ENCODE measurements around the gene CREB1.
"Not testable (repeated sequence)": the region's sequence is repeated elsewhere in the genome, so short reads cannot be mapped to it uniquely, and the experiment has no call there.

The CREB1 gene

DNA sequence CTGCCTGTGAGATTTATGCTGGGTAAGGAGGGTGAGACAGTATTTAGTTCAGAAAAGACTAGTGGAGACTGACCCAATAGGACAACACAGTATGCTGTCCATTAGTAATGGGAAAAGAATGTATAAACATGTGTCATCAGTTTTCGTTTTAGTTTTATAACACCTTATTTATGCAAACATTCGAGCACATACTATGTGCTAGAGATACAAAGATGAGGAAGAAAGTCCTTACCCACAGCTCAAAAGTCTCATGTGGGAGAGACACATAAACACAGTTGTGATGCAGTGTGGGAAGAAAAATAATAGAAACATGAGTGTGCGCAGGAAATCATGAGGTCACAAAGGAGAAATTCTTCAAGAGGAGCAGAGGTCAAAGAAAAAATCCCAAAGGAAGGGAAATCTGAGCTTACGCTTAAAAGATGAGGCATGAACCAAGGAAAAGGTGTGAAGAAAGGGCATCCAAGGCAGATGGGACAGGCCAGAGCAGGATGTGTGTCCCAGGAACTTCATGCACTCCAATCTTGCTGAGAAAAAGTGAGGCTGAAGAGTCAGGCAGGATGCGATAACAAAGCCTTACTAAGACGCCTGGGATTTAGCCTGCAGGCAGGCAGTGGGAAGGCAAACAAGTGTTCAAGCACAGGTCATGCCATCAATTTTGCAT is 87.4 kb downstream of the CREB1 start:
- DNase-seq (ENCODE audit: low spot score), result no peak

DNA sequence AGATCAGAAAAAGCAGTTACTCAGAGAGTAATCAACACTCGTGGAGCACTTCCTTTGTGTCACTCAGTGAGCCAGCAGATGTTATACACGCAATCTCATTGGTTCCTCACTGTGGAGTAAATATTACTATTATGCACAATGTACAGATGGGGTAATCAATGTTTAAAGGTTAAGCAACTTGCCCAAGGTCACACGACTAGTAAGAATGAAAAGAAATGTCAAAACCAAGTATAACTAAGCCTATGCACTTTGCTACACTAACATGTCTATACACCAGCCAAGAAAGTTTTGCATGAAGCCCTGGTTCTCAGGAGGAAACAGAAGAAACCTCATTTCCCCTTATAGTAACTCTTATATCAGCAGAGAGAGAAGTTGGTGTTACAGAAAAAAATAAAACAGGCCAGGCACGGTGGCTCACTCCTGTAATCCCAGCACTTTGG is 90.0 kb downstream of the CREB1 start:
- DNase-seq (ENCODE audit: low spot score), result peak; percentile 14

DNA sequence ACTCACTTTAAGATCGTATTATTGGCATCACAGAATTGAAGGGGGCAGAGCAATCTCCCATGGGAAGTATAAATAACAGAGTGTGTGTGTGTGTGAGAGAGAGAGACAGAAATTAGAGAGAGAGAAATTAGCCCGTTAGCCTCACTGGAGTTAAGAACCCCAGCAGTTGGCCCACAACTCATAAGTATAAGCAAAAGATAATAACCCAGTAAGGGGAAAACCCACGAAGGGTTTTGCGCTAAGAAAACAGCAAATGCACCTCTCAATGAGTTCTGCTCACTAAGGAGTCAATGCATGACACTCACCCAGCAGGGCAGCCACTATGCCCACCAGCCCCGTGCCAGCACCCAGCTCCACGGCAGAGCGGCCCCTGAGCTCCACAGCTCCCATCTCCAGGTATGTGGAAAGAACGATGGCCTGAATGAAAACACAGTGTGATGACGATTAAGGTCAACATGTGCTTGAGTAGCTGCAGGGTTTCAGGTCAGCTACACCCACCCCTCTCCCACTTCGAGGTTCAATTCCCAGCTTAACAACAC is 91.8 kb downstream of the CREB1 start:
- no peak for DNase-seq (ENCODE audit: low spot score)

DNA sequence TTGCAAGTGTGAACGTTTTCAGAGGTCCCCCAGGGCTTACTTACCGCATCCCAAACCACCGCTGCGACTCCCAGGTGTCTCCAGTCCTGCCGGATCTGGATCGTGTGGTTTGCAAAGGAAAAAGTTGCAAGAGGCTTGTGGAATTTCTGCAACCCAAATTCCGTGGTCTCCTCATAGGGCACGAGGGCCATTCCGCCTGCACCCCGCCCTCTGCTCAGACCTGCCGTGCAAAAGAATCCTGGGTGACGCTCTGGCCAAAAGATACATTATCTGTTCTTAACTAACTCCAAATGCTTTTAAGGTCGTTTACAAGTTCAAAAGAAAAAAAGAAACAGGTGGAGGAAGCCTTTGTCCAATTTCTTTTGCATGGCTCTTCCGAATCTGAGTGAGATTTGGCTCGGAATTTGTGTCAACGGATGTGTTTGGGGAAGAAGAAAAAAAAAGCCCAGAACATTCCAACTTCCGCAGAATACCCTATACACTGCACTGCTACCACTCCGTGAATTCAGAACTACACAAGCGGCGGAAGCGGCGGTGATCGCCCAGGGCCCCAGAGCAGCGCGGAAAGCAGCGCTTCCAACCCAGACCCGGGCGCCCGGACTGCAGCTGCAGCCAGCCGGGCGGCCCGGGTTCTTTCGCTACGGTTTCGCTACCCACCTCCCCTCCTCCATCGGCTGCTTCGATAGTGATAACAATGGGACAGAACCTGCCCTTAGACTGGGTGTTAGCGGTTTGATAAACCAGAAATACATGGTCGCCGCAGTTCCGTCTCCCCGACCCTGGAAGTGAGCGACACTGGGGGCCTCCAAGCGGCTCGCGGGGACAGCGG is 94.6 kb downstream of the CREB1 start:
- peak; percentile 42 for DNase-seq (ENCODE audit: low spot score)

DNA sequence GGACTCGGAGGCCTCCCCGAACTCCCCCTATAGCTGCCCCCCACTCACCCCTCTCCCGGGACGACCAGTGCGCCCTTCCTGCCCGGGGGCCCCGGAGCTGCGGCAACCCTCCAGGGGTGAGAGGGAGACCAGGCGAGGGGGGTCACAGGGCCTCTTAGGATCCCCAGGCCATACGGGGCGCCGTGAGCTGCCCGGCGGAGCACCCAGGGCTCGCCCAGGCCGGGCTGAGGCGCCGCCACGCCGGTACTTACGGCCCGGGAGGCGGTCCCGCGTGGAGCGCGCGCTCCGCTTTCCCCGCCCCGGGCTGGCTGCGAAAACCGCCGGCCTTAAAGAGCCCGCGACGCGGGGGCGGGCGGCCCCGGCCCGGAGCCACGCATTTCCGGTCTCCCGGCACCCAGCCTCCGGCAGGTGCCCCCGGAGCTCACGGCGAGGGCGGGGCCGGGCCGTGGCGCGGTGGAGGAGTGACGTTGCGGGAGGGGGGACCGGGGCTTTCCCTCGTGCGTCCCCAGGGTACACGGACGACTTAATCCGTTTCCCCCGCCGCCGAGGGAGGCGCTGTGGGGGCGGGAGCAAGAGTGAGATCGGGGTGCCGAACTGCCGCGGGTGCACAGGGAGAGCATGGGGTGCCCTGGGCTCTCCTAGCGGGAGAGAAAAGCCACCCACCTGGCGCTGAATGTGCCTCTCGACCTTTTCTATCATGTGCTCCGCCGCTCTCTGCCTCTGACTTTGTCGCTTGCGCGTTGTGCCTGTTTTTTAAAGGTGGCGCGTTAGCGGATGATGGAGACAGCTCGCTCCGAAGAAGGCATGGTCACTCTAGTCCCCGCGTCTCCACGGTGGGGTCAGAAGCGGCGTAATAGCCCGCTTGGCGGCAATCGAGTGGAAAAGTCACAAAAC is 95.5 kb downstream of the CREB1 start, which contains the start of gene METTL21A:
TSS of gene METTL21A (minus strand) at position 381 of the 894 bp plus-strand sequence. CDS start 1,019 bp downstream, outside the sequence.
- DNase-seq (ENCODE audit: low spot score), result peak; percentile 95

DNA sequence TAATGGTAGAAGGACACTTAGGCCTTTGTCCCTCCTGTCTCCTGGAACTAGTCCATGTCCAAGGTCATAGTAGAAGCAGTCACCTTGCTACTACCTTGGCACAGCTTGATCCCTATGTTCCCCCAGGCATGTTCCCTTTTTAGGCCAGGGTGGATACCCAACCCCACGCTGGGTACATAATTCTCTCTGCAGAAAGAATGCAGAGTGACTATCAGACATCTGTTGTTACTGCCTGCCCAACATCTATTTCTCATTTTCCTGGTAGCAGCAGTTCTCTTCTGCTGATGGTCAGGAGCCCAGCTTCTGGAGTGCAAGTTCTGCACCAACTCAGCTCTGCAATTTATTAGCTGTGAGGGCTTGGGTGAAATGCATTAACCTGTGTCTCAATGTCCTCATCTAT is 99.8 kb downstream of the CREB1 start:
- no peak for DNase-seq (ENCODE audit: low spot score)

DNA sequence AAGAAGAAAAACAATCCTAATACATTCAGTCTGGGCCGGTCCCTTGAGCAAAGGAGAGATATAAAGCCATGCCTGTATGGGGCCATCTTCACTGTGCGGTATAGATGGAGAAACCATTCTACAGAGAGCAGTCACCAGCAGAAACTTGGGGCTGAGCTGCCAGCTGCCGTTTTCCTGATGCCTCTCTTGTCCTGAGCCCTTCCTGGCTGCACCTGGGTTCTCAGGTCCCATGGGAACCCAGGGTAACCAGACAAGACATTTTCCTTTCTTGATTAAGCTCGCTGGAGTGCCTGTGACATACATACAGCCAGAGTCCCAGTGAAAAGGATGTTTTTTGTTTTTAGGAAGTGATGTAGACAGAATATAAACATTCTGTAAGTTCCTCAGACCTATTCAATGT is 100.7 kb downstream of the CREB1 start:
- no peak for DNase-seq (ENCODE audit: low spot score)

DNA sequence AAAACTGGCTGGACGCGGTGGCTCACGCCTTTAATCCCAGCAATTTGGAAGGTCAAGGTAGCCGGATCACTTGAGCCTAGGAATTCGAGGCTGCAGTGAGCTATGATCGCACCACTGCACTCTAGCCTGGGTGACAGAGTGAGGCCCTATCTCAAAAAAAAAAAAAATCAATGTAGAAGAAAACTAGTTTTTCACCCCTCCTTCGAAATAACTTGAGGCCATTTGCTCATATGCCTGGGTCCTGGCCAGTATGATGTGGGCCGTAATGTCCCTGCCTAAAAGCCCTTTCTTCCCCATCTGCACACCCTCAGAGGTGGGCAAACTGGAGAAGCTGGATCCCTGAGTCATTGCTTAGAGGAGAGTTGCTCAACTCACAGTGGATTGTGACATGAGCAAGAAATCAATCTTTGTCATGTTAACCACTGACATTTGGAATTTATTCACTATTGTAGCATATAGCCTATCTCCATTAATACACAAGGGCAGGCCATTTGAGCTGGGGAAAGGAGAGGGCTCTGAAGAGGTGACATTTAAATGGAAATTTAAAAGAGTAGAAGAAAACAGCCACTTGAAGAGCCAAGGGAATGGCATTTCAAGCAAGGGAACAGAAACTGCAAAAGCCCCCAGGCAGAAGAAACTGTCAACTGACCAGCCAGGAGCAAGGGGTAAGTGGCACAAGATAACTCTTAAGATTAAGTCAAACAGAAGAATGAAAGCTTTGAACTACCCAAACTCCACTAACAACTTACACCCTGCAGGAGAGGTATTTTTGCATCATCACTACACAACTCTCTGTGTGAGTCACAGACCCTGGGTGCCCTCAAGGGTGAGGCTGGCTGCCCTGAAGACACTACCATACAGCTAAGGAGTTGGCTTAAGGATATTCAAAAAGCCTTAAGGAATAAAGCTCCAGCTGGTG is 103.1 kb downstream of the CREB1 start:
- peak; percentile 47 for DNase-seq (ENCODE audit: low spot score)

DNA sequence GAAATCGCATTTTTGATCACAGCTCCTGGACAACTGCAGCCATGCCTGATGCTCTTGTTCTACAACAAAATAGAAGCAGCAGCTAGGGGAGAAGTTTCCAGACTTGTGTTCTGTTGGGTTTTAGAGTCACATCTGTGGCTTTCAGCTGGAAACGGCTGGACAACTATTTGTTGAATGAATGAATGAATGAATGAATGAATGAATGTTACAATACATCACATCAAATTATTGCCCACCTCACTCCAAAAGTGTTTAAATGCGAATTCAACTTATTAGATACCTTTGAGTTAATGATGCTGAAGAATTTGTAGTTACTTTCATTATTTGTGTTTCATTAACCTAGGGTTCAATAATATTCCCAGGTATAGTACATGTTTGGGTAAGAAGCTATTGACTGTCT is 103.9 kb downstream of the CREB1 start:
- DNase-seq (ENCODE audit: low spot score), result no peak

DNA sequence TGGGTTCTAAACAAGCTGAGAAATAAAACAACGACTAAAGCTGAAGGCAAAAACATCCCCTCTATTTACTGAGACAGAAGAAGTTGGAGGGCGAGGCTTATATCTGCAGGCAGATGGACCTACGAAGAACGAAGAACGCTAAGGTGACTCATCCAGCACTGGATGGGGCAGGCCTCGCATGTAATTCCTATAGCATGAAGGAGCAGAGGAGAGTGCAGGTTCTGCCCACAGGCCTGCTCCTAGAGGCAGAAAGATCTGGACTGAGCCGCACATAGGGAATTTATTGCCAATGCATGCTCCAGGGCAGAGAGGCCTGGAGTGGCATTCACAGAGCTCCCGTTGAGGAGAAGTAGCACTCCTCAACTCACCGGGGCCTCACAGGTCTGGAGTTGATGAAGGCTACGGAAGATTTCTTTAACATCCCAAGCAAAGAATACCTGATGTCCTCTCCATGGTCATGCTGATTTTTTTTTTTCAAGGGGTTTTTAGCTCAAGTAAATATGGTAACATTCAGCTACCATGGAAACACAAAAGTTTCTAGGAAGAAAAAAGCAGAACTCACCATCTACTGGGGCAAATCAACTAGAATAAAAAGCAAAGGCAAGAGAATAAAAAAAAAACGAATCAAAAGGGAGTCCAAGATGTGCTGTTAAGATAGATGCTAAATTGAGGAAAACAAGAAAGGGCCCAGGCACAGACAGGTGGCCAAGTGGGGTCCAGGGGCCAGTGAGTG is 105.9 kb downstream of the CREB1 start:
- DNase-seq (ENCODE audit: low spot score), result no peak

DNA sequence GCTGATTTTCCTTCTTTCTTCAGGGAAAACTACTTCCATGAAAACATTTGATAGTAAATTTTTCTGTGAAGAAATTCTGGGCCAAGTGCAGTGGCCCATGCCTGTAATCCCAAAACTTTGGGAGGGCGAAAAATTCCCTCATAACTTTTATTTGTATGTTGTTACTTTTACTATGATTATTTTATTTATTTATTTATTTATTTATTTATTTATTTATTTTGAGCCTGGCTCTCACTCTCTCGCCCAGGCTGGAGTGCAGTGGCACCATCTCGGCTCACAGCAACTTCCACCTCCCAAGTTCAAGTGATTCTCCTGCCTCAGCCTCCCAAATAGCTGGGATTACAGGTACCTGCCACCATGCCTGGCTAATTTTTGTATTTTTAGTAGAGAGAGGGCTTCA is 109.5 kb downstream of the CREB1 start:
- DNase-seq (ENCODE audit: low spot score), result not testable (repeated sequence)

DNA sequence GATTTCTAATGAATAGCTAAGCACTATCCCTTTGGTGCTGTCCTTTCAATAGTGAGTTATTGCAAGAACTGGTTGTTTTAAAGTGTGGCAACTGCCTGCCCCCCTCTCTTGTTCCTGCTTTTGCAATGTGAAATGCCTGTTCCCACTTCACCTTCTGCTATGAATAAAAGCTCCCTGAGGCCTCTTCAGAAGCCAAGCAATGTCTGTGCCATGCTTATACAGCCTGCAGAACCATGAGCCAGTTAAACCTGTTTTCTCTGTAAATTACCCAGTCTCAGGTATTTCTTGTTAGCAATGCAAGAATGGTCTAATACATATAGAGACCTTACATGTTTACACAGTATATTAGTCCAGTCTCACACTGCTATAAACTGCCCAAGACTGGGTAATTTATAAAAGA is 110.4 kb downstream of the CREB1 start:
- DNase-seq (ENCODE audit: low spot score), result no peak

DNA sequence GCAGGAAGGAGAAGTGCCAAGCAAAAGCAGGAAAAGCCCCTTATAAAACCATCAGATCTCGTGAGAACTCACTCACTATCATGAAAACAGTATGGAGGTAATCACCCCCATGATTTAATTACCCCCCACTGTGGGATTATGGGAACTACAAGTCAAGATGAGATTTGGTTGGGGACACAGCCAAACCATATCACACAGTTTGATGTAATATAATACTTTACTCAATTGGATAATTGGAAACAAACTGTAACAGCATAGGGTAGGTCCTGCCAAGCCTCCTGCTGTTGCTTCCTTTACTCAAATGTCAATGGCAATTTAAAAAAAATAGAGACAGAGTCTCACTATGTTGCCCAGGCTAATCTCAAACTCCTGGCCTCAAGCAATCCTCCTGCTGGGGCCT is 110.9 kb downstream of the CREB1 start:
- DNase-seq (ENCODE audit: low spot score), result no peak

DNA sequence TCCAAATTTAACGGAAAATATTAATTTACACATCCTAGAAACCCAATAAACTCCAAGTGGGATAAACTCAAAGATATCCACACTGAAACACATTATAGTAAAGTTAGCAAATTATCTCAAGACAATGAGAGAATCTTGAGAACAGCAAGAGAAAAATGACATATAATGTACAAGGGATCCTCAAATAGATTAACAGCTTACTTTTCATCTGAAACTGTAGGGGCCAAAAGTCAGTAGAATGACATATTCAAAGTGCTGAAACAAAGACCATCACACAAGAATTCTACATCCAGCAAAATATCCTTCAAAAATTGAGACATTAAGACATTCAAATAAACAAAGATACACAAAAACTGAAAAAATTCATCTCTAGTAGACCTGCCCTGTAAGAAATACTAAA is 114.1 kb downstream of the CREB1 start:
- DNase-seq (ENCODE audit: low spot score), result no peak

DNA sequence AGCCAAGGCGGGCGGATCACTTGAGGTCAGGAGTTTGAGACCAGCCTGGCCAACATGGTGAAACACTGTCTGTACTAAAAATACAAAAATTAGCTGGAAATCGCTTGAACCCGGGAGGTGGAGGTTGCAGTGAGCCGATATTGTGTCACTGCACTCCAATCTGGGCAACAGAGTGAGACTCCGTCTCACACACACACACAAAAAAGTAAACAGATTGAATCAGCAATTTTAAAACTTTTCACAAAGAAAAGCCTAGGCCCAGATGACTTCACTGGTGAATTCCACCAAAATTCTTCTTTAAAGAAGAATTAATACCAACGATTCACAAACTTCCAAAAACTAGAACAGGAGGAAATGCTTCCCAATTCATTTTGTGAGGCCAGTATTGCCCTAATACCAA is 116.8 kb downstream of the CREB1 start:
- not testable (repeated sequence) for DNase-seq (ENCODE audit: low spot score)

Data from HuH-7 (cell line).